GM12878 (cell line): ENCODE data around the gene NIN. TPM values are rescaled to one million over a fixed set of nuclear protein-coding genes. Genes with fewer than 3 reads are reported as not detected.
A peak's percentile ranks its signal among the peaks of the same experiment; 100 is the strongest.

Source experiments
- BCLAF1 ChIP-seq: fragments of 450-650 bp; IDR thresholded peaks from 2 replicates; pipeline ENCODE4 v1.6.1; 2017; ENCODE audit warnings: antibody characterized with exemption, mild to moderate bottlenecking, moderate library complexity
- BMI1 ChIP-seq: fragments of 450-650 bp; IDR thresholded peaks from 2 replicates; pipeline ENCODE4 v1.6.1; 2016; ENCODE audit warnings: mild to moderate bottlenecking, moderate library complexity, borderline replicate concordance
- CEBPB ChIP-seq, 2 experiments: fragments of 150-350 bp in 1 of 2; IDR thresholded peaks; 2 replicates each; pipeline ENCODE4 v1.6.1; 2012 to 2014; ENCODE audit warnings: low read depth in 2 of 2, low read length in 2 of 2, borderline replicate concordance in 1 of 2, inconsistent platforms in 1 of 2
- CREM ChIP-seq: IDR thresholded peaks from 2 replicates; pipeline ENCODE4 v1.6.1; 2014; ENCODE audit warnings: antibody characterized with exemption, low read depth
- E2F8 ChIP-seq: fragments of 450-650 bp; IDR thresholded peaks from 2 replicates; pipeline ENCODE4 v1.6.1; 2018; ENCODE audit warnings: mild to moderate bottlenecking, low read depth, moderate library complexity; ENCODE audit not compliant: partially characterized antibody
- FOS ChIP-seq: IDR thresholded peaks from 3 replicates; pipeline ENCODE4 v1.6.1; 2011; ENCODE audit warnings: borderline replicate concordance; ENCODE audit not compliant: insufficient read length; ENCODE audit errors: extremely low read depth
- JUNB ChIP-seq: IDR thresholded peaks from 2 replicates; pipeline ENCODE4 v1.6.1; 2016; ENCODE audit warnings: antibody characterized with exemption, mild to moderate bottlenecking
- LARP7 ChIP-seq: fragments of 450-650 bp; IDR thresholded peaks from 2 replicates; pipeline ENCODE4 v1.6.1; 2017; ENCODE audit warnings: mild to moderate bottlenecking
- MTA2 ChIP-seq: fragments of 450-650 bp; IDR thresholded peaks from 2 replicates; pipeline ENCODE4 v1.6.1; 2016; ENCODE audit warnings: low read depth, mild to moderate bottlenecking, moderate library complexity
- NBN ChIP-seq: fragments of 450-650 bp; IDR thresholded peaks from 2 replicates; pipeline ENCODE4 v1.6.1; 2016
- NFYB ChIP-seq: IDR thresholded peaks from 2 replicates; pipeline ENCODE4 v1.6.1; 2011; ENCODE audit warnings: low read depth, mild to moderate bottlenecking, low read length, improper control_type of control experiment, moderate library complexity; ENCODE audit not compliant: insufficient read depth
- PML ChIP-seq: IDR thresholded peaks from 2 replicates; pipeline ENCODE4 v1.6.1; 2012; ENCODE audit warnings: low read length, inconsistent platforms
- POLR2AphosphoS2 ChIP-seq: IDR thresholded peaks from 2 replicates; pipeline ENCODE4 v1.6.1; 2011; ENCODE audit warnings: low read depth, mild to moderate bottlenecking, low read length, improper control_type of control experiment, moderate library complexity
- RAD51 ChIP-seq: fragments of 450-650 bp; IDR thresholded peaks from 2 replicates; pipeline ENCODE4 v1.6.1; 2016; ENCODE audit warnings: moderate library complexity, mild to moderate bottlenecking, inconsistent platforms
- RUNX3 ChIP-seq: IDR thresholded peaks from 2 replicates; pipeline ENCODE4 v1.6.1; 2012; ENCODE audit warnings: low read length, inconsistent platforms
- SIN3A ChIP-seq: IDR thresholded peaks from 2 replicates; pipeline ENCODE4 v1.6.1; 2012; ENCODE audit warnings: low read depth, low read length, improper control_type of control experiment
- SP1 ChIP-seq: IDR thresholded peaks from one replicate; pipeline ENCODE4 v1.6.1; 2011; ENCODE audit warnings: low read depth, low read length
- SREBF2 ChIP-seq: IDR thresholded peaks from 2 replicates; pipeline ENCODE4 v1.6.1; 2012; ENCODE audit warnings: mild to moderate bottlenecking, low read length
- STAT3 ChIP-seq: IDR thresholded peaks from 2 replicates; pipeline ENCODE4 v1.6.1; 2011; ENCODE audit warnings: low read depth, low read length, improper control_type of control experiment
- SUPT20H ChIP-seq: IDR thresholded peaks from 2 replicates; pipeline ENCODE4 v1.6.1; 2011; ENCODE audit warnings: low read depth, mild to moderate bottlenecking, low read length, moderate library complexity, borderline replicate concordance; ENCODE audit not compliant: control insufficient read depth
- TARDBP ChIP-seq: IDR thresholded peaks from 2 replicates; pipeline ENCODE4 v1.6.1; 2016; ENCODE audit warnings: borderline replicate concordance
- TCF7 ChIP-seq: IDR thresholded peaks from 2 replicates; pipeline ENCODE4 v1.6.1; 2014; ENCODE audit warnings: antibody characterized with exemption, borderline replicate concordance
- ZNF24 ChIP-seq: fragments of 450-650 bp; IDR thresholded peaks from 2 replicates; pipeline ENCODE4 v1.6.1; 2017; ENCODE audit warnings: antibody characterized with exemption, mild to moderate bottlenecking
- polyA plus RNA-seq, 11 experiments: library from polyadenylated mRNA; depleted of rRNA in 4 of 11; unstranded in 6 of 11; stranded (reverse) in 5 of 11; fragments of >200 nt; fragmentation: Nextera tagmentation in 4 of 11; fragmentation: Illumina TruSeq in 1 of 11; extraction: Ambion mirVana in 4 of 11; extraction: Trizol in 1 of 11; gene quantifications; 1 replicate in 1 of 11; 2 replicates in 10 of 11; pipeline versions ENCODE4 v1.2.1 to v1.2.3, GENCODE V29; 2011 to 2016; ENCODE audit warnings: inconsistent platforms in 2 of 11, missing spikeins in 2 of 11, low read depth in 1 of 11
- total RNA-seq, 4 experiments: library from RNA; depleted of rRNA in 3 of 4; stranded (reverse); fragments of >200 nt in 3 of 4; fragmentation: Illumina TruSeq in 1 of 4; extraction: Trizol in 1 of 4; gene quantifications; 2 replicates each; pipeline versions ENCODE4 v1.2.1 to v1.2.3, GENCODE V29; 2013 to 2021
- TF ChIP-seq, protein P1 (sequence below): fragments of 150-350 bp; IDR thresholded peaks from 2 replicates; pipeline ENCODE4 v1.6.1; 2016; ENCODE audit warnings: low read depth, low read length

Gene NIN
- total and polyA plus RNA-seq, 10 of the 15 experiments (the other 5 are each of a cell fraction or from before 2014, with no cell fraction given), result 16.2 to 135 (median 70.3) TPM

DNA sequence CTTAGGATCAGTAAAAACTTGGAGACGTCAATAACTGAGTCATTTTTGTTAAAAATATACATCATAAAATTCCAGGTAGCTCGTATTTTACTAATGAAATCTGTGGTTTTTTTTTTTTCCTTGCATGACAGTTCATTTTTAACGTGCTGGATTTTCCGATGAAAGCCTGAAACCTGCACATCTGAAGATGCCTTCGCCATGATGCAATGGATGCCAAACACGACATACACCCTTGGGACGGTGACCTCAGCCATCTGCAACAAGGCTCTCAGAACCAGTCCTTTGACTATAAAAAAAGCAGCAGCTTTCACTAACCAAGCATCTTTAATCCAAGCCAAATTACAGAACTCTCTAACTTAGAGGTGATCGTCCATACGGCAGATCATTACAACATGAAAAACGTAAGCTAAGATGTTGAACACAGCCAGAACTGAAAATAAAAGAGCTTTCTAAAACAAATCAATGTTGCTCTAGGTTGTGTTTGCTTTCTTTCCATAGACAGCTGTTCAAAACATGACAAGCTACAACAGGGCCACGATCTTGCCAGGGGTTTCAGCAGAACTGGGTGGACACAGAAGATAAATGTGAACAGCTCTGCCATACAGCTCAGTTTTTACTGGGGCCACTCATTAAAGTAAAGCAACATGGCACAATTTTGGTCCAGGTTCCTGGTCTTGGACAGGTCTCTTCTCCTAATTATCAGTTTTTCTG lies 7.8 kb downstream of the NIN start (continued):
- no peak for TF ChIP-seq NFYB
- TF ChIP-seq PML, result no peak
- no peak for TF ChIP-seq SUPT20H
- TF ChIP-seq RUNX3, result no peak; the same call in 1 of the 2 replicates
- TF ChIP-seq TCF7, result no peak
- TF ChIP-seq STAT3, result no peak
- no peak; the same call in 1 of the 2 replicates for TF ChIP-seq POLR2AphosphoS2
- no peak for TF ChIP-seq MTA2
- no peak for TF ChIP-seq BMI1
- TF ChIP-seq RAD51, result no peak
- TF ChIP-seq ZNF24, result no peak
- no peak for TF ChIP-seq TARDBP
- no peak for TF ChIP-seq LARP7
- no peak for TF ChIP-seq NBN
- no peak for TF ChIP-seq SP1
- TF ChIP-seq BCLAF1, result no peak
- no peak for TF ChIP-seq FOS
- TF ChIP-seq SIN3A, result 0 out of 2 replicates have a peak, but pooled peaks have one; percentile 44
- TF ChIP-seq, protein P1, sequence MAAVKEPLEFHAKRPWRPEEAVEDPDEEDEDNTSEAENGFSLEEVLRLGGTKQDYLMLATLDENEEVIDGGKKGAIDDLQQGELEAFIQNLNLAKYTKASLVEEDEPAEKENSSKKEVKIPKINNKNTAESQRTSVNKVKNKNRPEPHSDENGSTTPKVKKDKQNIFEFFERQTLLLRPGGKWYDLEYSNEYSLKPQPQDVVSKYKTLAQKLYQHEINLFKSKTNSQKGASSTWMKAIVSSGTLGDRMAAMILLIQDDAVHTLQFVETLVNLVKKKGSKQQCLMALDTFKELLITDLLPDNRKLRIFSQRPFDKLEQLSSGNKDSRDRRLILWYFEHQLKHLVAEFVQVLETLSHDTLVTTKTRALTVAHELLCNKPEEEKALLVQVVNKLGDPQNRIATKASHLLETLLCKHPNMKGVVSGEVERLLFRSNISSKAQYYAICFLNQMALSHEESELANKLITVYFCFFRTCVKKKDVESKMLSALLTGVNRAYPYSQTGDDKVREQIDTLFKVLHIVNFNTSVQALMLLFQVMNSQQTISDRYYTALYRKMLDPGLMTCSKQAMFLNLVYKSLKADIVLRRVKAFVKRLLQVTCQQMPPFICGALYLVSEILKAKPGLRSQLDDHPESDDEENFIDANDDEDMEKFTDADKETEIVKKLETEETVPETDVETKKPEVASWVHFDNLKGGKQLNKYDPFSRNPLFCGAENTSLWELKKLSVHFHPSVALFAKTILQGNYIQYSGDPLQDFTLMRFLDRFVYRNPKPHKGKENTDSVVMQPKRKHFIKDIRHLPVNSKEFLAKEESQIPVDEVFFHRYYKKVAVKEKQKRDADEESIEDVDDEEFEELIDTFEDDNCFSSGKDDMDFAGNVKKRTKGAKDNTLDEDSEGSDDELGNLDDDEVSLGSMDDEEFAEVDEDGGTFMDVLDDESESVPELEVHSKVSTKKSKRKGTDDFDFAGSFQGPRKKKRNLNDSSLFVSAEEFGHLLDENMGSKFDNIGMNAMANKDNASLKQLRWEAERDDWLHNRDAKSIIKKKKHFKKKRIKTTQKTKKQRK, result no peak
- TF ChIP-seq SREBF2, result no peak
- TF ChIP-seq JUNB, result 0 out of 2 replicates have a peak, but pooled peaks have one; percentile 28
- TF ChIP-seq CEBPB (IDR thresholded peaks at IDR 0.05; ENCODE audit: borderline replicate concordance in 1 of 2, low read depth in 2 of 2, low read length in 2 of 2), result no peak
- no peak for TF ChIP-seq E2F8
- TF ChIP-seq CREM, result peak; percentile 53
